OCI-LY1 (cell line): ENCODE results near the gene SERINC5.

Source experiments
- CTCF ChIP-seq: fragments of 200-600 bp; sonication (generic), shearing (Covaris generic); IDR thresholded peaks from 2 replicates; pipeline ENCODE4 v1.5.1; 2017; ENCODE audit warnings: mild to moderate bottlenecking, antibody characterized with exemption, low read length, moderate library complexity, mixed read lengths
- EZH2 ChIP-seq: fragments of 200-600 bp; sonication (generic), shearing (Covaris generic); IDR thresholded peaks from 2 replicates; pipeline ENCODE4 v1.8.0; 2017; ENCODE audit warnings: borderline replicate concordance, mixed run types, mild to moderate bottlenecking, antibody characterized with exemption, low read length, moderate library complexity, mixed read lengths

- TF ChIP-seq CTCF: no peak
- TF ChIP-seq EZH2: no peak
Observed at GRCh38 chr5:80234116-80234948, 21.5 kb downstream of the SERINC5 start.
